Measurements from ENCODE around the gene CASP14. TPM values are rescaled to one million over a fixed set of nuclear protein-coding genes. Genes with fewer than 3 reads are reported as not detected.
"Not testable (repeated sequence)": the region's sequence is repeated elsewhere in the genome, so short reads cannot be mapped to it uniquely, and the experiment has no call there.

CASP14 gene
- total RNA-seq, 1 experiment from 2014 or later, result not detected

DNA sequence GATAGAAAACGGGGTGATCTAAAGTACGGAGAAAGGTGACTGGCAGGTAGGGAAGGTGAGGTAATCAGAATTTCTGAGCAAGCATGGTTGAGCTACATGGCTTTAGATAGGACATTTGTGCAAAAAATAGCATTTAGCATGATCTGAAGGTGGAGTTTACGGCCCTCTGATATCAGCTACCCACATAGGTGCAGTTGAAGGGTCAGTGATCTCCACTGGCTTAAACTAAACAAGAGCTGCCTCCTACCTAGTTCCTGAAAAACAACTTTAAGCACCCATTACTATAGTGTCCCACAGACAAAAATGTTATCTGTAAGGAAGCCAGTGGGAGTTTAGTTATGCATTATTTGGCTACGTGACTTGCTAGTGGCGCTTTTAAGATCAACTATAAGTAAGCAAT, 1.2 kb upstream of the CASP14 start:
- peaks cover 4% of the 10 kb centered on the region for H3K9me3 Mint-ChIP-seq (ENCODE audit: low read depth, unreplicated experiment)
- no peak overlapping the region for H3K27ac Mint-ChIP-seq (ENCODE audit: unreplicated experiment)
- CTCF ChIA-PET, result no interaction called here
- no peak overlapping the region for H3K4me3 Mint-ChIP-seq (ENCODE audit: low read depth, unreplicated experiment)
- H3K36me3 Mint-ChIP-seq (ENCODE audit: insufficient read depth, unreplicated experiment), result no peaks in the 10 kb centered on the region
- TF ChIP-seq CTCF (IDR thresholded peaks at IDR 0.05; ENCODE audit: unreplicated experiment), result no peak
- H3K27me3 Mint-ChIP-seq (ENCODE audit: unreplicated experiment), result peaks cover 71% of the 10 kb centered on the region
- intact Hi-C loops (cut with micrococcal nuclease; ENCODE audit: unreplicated experiment), result no loop called here
- no peaks in the 10 kb centered on the region for H3K4me1 Mint-ChIP-seq (ENCODE audit: low read depth, unreplicated experiment)
- no TSS peak for BruUV-seq (replicated peaks)
- no peak for DNase-seq

- no peaks in the 10 kb centered on the region for H3K36me3 Mint-ChIP-seq (ENCODE audit: insufficient read depth, unreplicated experiment)
Measured at GRCh38 chr19:15050639-15051038, 1.4 kb downstream of the CASP14 start.

DNA sequence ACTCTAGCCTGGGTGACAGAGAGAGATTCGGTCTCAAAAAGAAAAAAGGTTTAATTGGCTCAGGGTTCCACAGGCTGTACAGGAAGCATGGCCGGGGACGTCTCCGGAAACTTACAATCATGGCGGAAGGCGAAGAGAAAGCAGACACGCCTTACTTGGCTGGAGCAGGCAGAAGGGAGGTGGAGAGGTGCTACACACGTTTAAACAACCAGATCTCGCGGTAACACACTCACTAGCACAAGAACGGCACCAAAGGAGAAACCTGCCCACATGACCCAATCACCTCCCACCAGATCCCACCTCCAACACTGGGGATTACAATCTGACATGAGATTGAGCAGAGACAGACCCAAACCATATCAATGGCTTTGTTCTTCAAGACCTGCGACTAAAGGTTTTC, 12.8 kb downstream of the CASP14 start:
- Mint-ChIP-seq H3K27ac (ENCODE audit: unreplicated experiment) (no peak overlapping the region), H3K4me3 (ENCODE audit: low read depth, unreplicated experiment) (no peak overlapping the region), H3K36me3 (ENCODE audit: insufficient read depth, unreplicated experiment) (no peaks in the 10 kb centered on the region), H3K27me3 (ENCODE audit: unreplicated experiment) (peaks cover 70% of the 10 kb centered on the region), H3K9me3 (ENCODE audit: low read depth, unreplicated experiment) (no peaks in the 10 kb centered on the region), H3K4me1 (ENCODE audit: low read depth, unreplicated experiment) (no peaks in the 10 kb centered on the region)
- DNase-seq, result no peak
- intact Hi-C loops (cut with micrococcal nuclease; ENCODE audit: unreplicated experiment), result no loop called here
- CTCF ChIA-PET, result no interaction called here
- TF ChIP-seq CTCF (IDR thresholded peaks at IDR 0.05; ENCODE audit: unreplicated experiment), result no peak
- BruUV-seq (replicated peaks), result no TSS peak

More at GRCh38 chr19:15050639-15051038, 1.4 kb downstream of the CASP14 start:
- Mint-ChIP-seq H3K4me1 (ENCODE audit: low read depth, unreplicated experiment) (no peaks in the 10 kb centered on the region), H3K27ac (ENCODE audit: unreplicated experiment) (no peak overlapping the region), H3K9me3 (ENCODE audit: low read depth, unreplicated experiment) (peaks cover 4% of the 10 kb centered on the region), H3K4me3 (ENCODE audit: low read depth, unreplicated experiment) (no peak overlapping the region), H3K27me3 (ENCODE audit: unreplicated experiment) (peaks cover 81% of the 10 kb centered on the region)
- no TSS peak for BruUV-seq (replicated peaks)
- CTCF ChIA-PET, result no interaction called here
- intact Hi-C loops (cut with micrococcal nuclease; ENCODE audit: unreplicated experiment), result no loop called here
- DNase-seq, result no peak
- TF ChIP-seq CTCF (IDR thresholded peaks at IDR 0.05; ENCODE audit: unreplicated experiment), result no peak

GRCh38 chr19:15070386-15070785, 21.1 kb downstream of the CASP14 start:
- peaks cover 29% of the 10 kb centered on the region for H3K4me1 Mint-ChIP-seq (ENCODE audit: low read depth, unreplicated experiment)
- H3K27ac Mint-ChIP-seq (ENCODE audit: unreplicated experiment); H3K27me3 Mint-ChIP-seq (ENCODE audit: unreplicated experiment); intact Hi-C loops (cut with micrococcal nuclease; ENCODE audit: unreplicated experiment); H3K9me3 Mint-ChIP-seq (ENCODE audit: low read depth, unreplicated experiment); BruUV-seq (replicated peaks); DNase-seq; H3K4me3 Mint-ChIP-seq (ENCODE audit: low read depth, unreplicated experiment): not testable (repeated sequence)
- CTCF ChIA-PET, result interaction anchor here (0.6 kb wide), 1 partner anchor 252 kb away, joined by 3 read pairs; no protein-coding TSS in a partner anchor
- peaks cover 11% of the 10 kb centered on the region for H3K36me3 Mint-ChIP-seq (ENCODE audit: insufficient read depth, unreplicated experiment)

DNA sequence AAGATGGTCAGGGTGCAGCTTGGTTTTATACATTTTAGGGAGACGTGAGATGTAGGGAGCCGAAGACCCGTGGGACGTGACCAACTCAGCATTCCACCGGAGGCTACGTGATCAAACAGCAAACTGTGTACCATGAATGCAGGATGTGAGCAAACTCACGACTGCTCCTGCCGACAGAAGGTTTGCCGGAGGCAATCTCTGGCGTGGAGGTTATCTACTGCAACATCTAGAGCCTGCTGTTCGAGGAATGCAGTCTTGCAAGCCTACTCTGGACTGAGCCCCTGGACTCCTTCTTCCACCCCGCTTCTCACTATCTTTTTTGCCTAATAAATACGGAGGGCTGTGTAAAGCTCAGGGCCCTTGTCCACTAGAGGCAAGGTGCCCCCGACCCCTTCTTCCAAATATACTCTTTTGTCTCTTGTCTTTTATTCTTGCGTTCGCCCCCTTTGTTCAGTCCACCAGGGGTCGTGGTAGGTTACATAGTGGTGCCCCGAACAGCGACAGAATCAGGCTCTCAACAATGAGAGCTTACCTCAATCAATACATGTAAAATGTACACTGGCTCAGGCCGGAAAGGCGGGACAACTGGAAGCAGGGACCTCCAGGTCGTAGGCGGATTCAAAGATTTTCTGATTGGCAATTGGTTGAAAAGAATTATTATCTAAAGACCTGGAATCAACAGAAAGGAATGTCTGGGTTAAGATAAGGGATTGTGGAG, 23.8 kb downstream of the CASP14 start:
- no TSS peak for BruUV-seq (replicated peaks)
- Mint-ChIP-seq H3K4me1 (ENCODE audit: low read depth, unreplicated experiment) (peaks cover 29% of the 10 kb centered on the region), H3K27ac (ENCODE audit: unreplicated experiment) (peak overlapping the region; percentile 44), H3K9me3 (ENCODE audit: low read depth, unreplicated experiment) (no peaks in the 10 kb centered on the region), H3K4me3 (ENCODE audit: low read depth, unreplicated experiment) (peak overlapping the region; percentile 63), H3K27me3 (ENCODE audit: unreplicated experiment) (no peaks in the 10 kb centered on the region), H3K36me3 (ENCODE audit: insufficient read depth, unreplicated experiment) (peaks cover 11% of the 10 kb centered on the region)
- intact Hi-C loops (cut with micrococcal nuclease; ENCODE audit: unreplicated experiment), result no loop called here
- peak; percentile 54 for DNase-seq
- CTCF ChIA-PET, result interaction anchor here (0.6 kb wide), 1 partner anchor 102 kb away, joined by 3 read pairs; no protein-coding TSS in a partner anchor
- TF ChIP-seq CTCF (IDR thresholded peaks at IDR 0.05; ENCODE audit: unreplicated experiment), result no peak

Measured in Calu3 (cell line).